H1 (cell line): ENCODE data around the gene RPS6KA5. TPM values are rescaled to one million over a fixed set of nuclear protein-coding genes. Genes with fewer than 3 reads are reported as not detected.

Experiments used
- EGR1 ChIP-seq: IDR thresholded peaks from 2 replicates; pipeline ENCODE4 v1.6.1; 2011; ENCODE audit warnings: low read depth, low read length, borderline replicate concordance
- GABPA ChIP-seq: IDR thresholded peaks from 2 replicates; pipeline ENCODE4 v1.6.1; 2011; ENCODE audit warnings: mild to moderate bottlenecking, low read length, moderate library complexity, borderline replicate concordance; ENCODE audit not compliant: insufficient read depth
- MAFK ChIP-seq: IDR thresholded peaks from 2 replicates; pipeline ENCODE4 v1.6.1; 2012; ENCODE audit warnings: low read depth, mild to moderate bottlenecking, improper control_type of control experiment, low read length
- NANOG ChIP-seq: IDR thresholded peaks from 2 replicates; pipeline ENCODE4 v1.6.1; 2011; ENCODE audit warnings: low read length, low read depth, mild to moderate bottlenecking, inconsistent platforms; ENCODE audit not compliant: insufficient read depth, poor library complexity, severe bottlenecking
- NRF1 ChIP-seq: IDR thresholded peaks from 2 replicates; pipeline ENCODE4 v1.6.1; 2011; ENCODE audit warnings: mild to moderate bottlenecking, low read depth, low read length, improper control_type of control experiment
- RNF2 ChIP-seq: fragments of 200-900, 300-1000 bp; sonication (generic); IDR thresholded peaks from 2 replicates; pipeline ENCODE4 v1.7.1; 2016; ENCODE audit warnings: borderline replicate concordance, low read depth, mild to moderate bottlenecking, antibody characterized with exemption, low read length; ENCODE audit not compliant: poor library complexity, severe bottlenecking; ENCODE audit errors: missing control alignments
- SP4 ChIP-seq: IDR thresholded peaks from 2 replicates; pipeline ENCODE4 v1.6.1; 2012; ENCODE audit warnings: low read length, inconsistent platforms
- TCF12 ChIP-seq: IDR thresholded peaks from 2 replicates; pipeline ENCODE4 v1.6.1; 2011; ENCODE audit warnings: low read depth, mild to moderate bottlenecking, low read length
- polyA plus RNA-seq, 7 experiments: library from polyadenylated mRNA; depleted of rRNA in 3 of 7; stranded (reverse) in 5 of 7; unstranded in 2 of 7; fragments of >200 nt in 5 of 7; fragments of 200-250 nt in 2 of 7; gene quantifications; 1 replicate in 5 of 7; 2 replicates in 1 of 7; 4 replicates in 1 of 7; pipeline versions ENCODE4 v1.2.1 to v1.2.3, GENCODE V29; 2011 to 2013; ENCODE audit warnings: missing spikeins in 2 of 7, mixed read lengths in 2 of 7
- total RNA-seq: library from RNA; stranded (reverse); fragmentation: NEBNext Ultra II Directional; extraction: Animal tissue kit (Norgen Biotek cat#: 25700); gene quantifications from 2 replicates; pipeline ENCODE4 v1.2.1, GENCODE V29; 2021

RPS6KA5 gene
- total and polyA plus RNA-seq, 2 of the 8 experiments (the other 6 are each of a cell fraction or from before 2014, with no cell fraction given): 0.85 to 3.1 TPM

DNA sequence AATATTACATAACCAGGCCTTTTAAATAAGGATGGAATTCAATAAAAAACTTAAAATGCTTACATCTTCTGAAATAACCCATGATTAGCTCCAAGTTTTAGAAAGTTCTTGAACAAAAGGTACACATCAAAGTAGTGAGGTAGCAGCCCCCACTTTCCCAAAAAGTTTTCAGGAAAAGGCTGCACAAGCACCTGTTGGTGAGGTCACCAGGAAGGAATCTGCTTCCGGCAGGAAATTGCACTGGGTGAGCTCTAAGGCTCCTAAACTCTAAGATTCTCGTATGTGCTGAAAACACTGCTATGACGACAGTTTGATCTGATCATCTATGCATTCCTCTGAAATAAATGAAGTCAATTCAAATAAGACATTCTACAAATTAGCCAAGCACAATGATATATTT is 210.0 kb downstream of the RPS6KA5 start (continued):
- no peak for TF ChIP-seq RNF2
- no peak for TF ChIP-seq GABPA
- TF ChIP-seq TCF12: peak; percentile 48; the same call in 1 of the 2 replicates
- no peak for TF ChIP-seq EGR1
- TF ChIP-seq NRF1: no peak
- TF ChIP-seq NANOG: no peak
- no peak for TF ChIP-seq SP4
- no peak for TF ChIP-seq MAFK
